ENCODE results near the gene COA6. TPM values are rescaled to one million over a fixed set of nuclear protein-coding genes. Genes with fewer than 3 reads are reported as not detected.

The COA6 gene
- total RNA-seq, 1 donor from 2014 or later = 28.7 TPM

GRCh38 chr1:234429434-234429806, 56.2 kb downstream of the COA6 start:
- no peaks in the 10 kb centered on the region for H3K27me3 Mint-ChIP-seq (ENCODE audit: unreplicated experiment)
- H3K36me3 Mint-ChIP-seq (ENCODE audit: unreplicated experiment) = peaks cover 26% of the 10 kb centered on the region
- H3K4me1 Mint-ChIP-seq (ENCODE audit: unreplicated experiment) = peaks cover 4% of the 10 kb centered on the region
- TF ChIP-seq, protein P1, sequence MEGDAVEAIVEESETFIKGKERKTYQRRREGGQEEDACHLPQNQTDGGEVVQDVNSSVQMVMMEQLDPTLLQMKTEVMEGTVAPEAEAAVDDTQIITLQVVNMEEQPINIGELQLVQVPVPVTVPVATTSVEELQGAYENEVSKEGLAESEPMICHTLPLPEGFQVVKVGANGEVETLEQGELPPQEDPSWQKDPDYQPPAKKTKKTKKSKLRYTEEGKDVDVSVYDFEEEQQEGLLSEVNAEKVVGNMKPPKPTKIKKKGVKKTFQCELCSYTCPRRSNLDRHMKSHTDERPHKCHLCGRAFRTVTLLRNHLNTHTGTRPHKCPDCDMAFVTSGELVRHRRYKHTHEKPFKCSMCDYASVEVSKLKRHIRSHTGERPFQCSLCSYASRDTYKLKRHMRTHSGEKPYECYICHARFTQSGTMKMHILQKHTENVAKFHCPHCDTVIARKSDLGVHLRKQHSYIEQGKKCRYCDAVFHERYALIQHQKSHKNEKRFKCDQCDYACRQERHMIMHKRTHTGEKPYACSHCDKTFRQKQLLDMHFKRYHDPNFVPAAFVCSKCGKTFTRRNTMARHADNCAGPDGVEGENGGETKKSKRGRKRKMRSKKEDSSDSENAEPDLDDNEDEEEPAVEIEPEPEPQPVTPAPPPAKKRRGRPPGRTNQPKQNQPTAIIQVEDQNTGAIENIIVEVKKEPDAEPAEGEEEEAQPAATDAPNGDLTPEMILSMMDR (IDR thresholded peaks at IDR 0.05) = no peak
- no peaks in the 10 kb centered on the region for H3K9me3 Mint-ChIP-seq (ENCODE audit: unreplicated experiment)
- no peak overlapping the region for H3K27ac Mint-ChIP-seq (ENCODE audit: unreplicated experiment)
- DNase-seq (ENCODE audit: extremely low spot score, unreplicated experiment) = no peak
- no peak overlapping the region for H3K4me3 Mint-ChIP-seq (ENCODE audit: unreplicated experiment)

DNA sequence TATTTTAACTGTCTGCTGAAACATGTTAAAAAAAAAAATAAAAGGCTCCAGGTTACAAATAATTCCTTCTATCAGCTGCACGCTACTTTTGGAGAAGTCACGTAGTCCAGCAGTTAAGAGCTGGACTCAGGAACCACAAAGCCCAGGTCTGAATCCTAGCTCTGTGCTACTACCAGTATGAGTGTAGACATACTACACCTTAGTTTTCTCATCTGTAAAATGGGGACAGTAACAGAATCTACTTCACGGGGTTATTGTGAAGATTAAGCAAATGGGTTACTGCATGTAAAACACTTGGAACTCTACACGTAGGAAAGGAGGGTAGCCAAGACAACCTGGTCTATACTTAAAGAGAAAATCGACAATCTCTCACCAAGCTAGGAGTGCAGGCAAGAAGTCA, 57.4 kb downstream of the COA6 start:
- Mint-ChIP-seq H3K36me3 (ENCODE audit: unreplicated experiment) (peaks cover 32% of the 10 kb centered on the region), H3K4me3 (ENCODE audit: unreplicated experiment) (no peak overlapping the region), H3K27me3 (ENCODE audit: unreplicated experiment) (no peaks in the 10 kb centered on the region), H3K9me3 (ENCODE audit: unreplicated experiment) (no peaks in the 10 kb centered on the region), H3K27ac (ENCODE audit: unreplicated experiment) (no peak overlapping the region), H3K4me1 (ENCODE audit: unreplicated experiment) (peaks cover 4% of the 10 kb centered on the region)
- TF ChIP-seq, protein P1 (IDR thresholded peaks at IDR 0.05) = no peak
- no peak for DNase-seq (ENCODE audit: extremely low spot score, unreplicated experiment)

- TF ChIP-seq, protein P1 (IDR thresholded peaks at IDR 0.05) = no peak
- no peaks in the 10 kb centered on the region for H3K27me3 Mint-ChIP-seq (ENCODE audit: unreplicated experiment)
- H3K4me1 Mint-ChIP-seq (ENCODE audit: unreplicated experiment) = peaks cover 4% of the 10 kb centered on the region
- no peak for DNase-seq (ENCODE audit: extremely low spot score, unreplicated experiment)
- peaks cover 33% of the 10 kb centered on the region for H3K36me3 Mint-ChIP-seq (ENCODE audit: unreplicated experiment)
- no peak overlapping the region for H3K27ac Mint-ChIP-seq (ENCODE audit: unreplicated experiment)
- H3K4me3 Mint-ChIP-seq (ENCODE audit: unreplicated experiment) = no peak overlapping the region
- no peaks in the 10 kb centered on the region for H3K9me3 Mint-ChIP-seq (ENCODE audit: unreplicated experiment)
Observed at GRCh38 chr1:234431255-234431654, 58.0 kb downstream of the COA6 start.

GRCh38 chr1:234433563-234434285, 60.5 kb downstream of the COA6 start:
- H3K4me1 Mint-ChIP-seq (ENCODE audit: unreplicated experiment) = peaks cover 4% of the 10 kb centered on the region
- H3K36me3 Mint-ChIP-seq (ENCODE audit: unreplicated experiment) = peaks cover 43% of the 10 kb centered on the region
- peaks cover under 1% of the 10 kb centered on the region for H3K9me3 Mint-ChIP-seq (ENCODE audit: unreplicated experiment)
- H3K4me3 Mint-ChIP-seq (ENCODE audit: unreplicated experiment) = no peak overlapping the region
- H3K27ac Mint-ChIP-seq (ENCODE audit: unreplicated experiment) = no peak overlapping the region
- no peak for DNase-seq (ENCODE audit: extremely low spot score, unreplicated experiment)
- TF ChIP-seq, protein P1 (IDR thresholded peaks at IDR 0.05) = no peak
- no peaks in the 10 kb centered on the region for H3K27me3 Mint-ChIP-seq (ENCODE audit: unreplicated experiment)

Other genes with a start within 250 kb of the COA6 start
- 19.0 and 21.4 TPM in 2 replicates for gene TARBP1, start 105.7 kb downstream of the COA6 start, total RNA-seq
- gene IRF2BP2, start 236.7 kb downstream of the COA6 start, total RNA-seq = 154 and 170 TPM in 2 replicates

Data from osteocyte (in vitro differentiated cells).